Measurements from ENCODE around the gene CNKSR3.

DNA sequence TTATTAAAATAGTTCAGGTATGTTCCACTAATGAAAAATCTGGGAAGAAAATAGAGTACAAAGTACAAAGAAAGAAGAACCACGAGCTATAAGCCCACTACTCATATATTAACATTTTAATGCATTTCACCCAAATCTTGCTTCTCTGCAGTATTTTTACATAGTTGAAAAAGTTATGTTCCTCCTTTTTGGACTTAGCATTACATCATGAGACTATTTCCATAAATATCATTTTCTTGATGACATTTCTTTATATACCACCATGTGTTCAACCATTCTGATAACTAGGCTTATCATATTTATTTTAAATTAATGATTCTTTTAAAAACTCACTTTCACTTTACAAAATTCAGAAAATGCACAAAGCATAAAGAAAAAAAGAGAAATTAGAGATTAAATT, 156.9 kb downstream of the CNKSR3 start:
- no peak for TF ChIP-seq CEBPB (IDR thresholded peaks at IDR 0.05)
- TF ChIP-seq, protein P1, sequence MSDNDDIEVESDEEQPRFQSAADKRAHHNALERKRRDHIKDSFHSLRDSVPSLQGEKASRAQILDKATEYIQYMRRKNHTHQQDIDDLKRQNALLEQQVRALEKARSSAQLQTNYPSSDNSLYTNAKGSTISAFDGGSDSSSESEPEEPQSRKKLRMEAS (IDR thresholded peaks at IDR 0.05): no peak
